ENCODE data around the gene DYRK3.

GRCh38 chr1:206661161-206661820 lies 26.0 kb downstream of the DYRK3 start:
- no peak for TF ChIP-seq POLR2A (IDR thresholded peaks at IDR 0.05)
- no peak for TF ChIP-seq CTCF (IDR thresholded peaks at IDR 0.05 in 8 of 11, conservative IDR thresholded peaks at IDR 0.05 in 3 of 11)
